ENCODE results near the gene UBA1. TPM values are rescaled to one million over a fixed set of nuclear protein-coding genes. Genes with fewer than 3 reads are reported as not detected.

UBA1 gene
- total and polyA plus RNA-seq, 2 of the 13 experiments (the other 11 are each of a cell fraction or from before 2014, with no cell fraction given), result 93.3 to 129 TPM

GRCh38 chrX:47218280-47218919 lies 24.8 kb downstream of the UBA1 start, which contains the start of gene CDK16 (continued):
- TF ChIP-seq FOXP4 (CRISPR knock-in tag; IDR thresholded peaks at IDR 0.05) (no peak), ZFY (CRISPR knock-in tag; IDR thresholded peaks at IDR 0.05) (peak; percentile 67), PCBP2 (optimal IDR thresholded peaks at IDR 0.05; ENCODE audit: low read depth, low read length, poor library complexity, severe bottlenecking) (no peak), ZNF136 (CRISPR knock-in tag; IDR thresholded peaks at IDR 0.05; ENCODE audit: low read depth) (no peak), FOXO4 (CRISPR knock-in tag; conservative IDR thresholded peaks at IDR 0.05) (no peak), MZF1 (CRISPR knock-in tag; IDR thresholded peaks at IDR 0.05; ENCODE audit: borderline replicate concordance) (no peak), PRDM4 (CRISPR knock-in tag; IDR thresholded peaks at IDR 0.05; ENCODE audit: borderline replicate concordance) (no peak), FOXK1 (CRISPR knock-in tag; IDR thresholded peaks at IDR 0.05; ENCODE audit: borderline replicate concordance, low read depth) (0 out of 2 replicates have a peak, but pooled peaks have one; percentile 24), IKZF5 (CRISPR knock-in tag; IDR thresholded peaks at IDR 0.05) (0 out of 2 replicates have a peak, but pooled peaks have one; percentile 16), PLSCR1 (CRISPR knock-in tag; IDR thresholded peaks at IDR 0.05; ENCODE audit: borderline replicate concordance) (no peak), ARNTL (CRISPR knock-in tag; IDR thresholded peaks at IDR 0.05) (no peak; the same call in 1 of the 2 replicates), ZBTB33 (CRISPR knock-in tag; IDR thresholded peaks at IDR 0.05) (no peak), HOXD1 (CRISPR knock-in tag; IDR thresholded peaks at IDR 0.05) (no peak), ZNF569 (CRISPR knock-in tag; IDR thresholded peaks at IDR 0.05; ENCODE audit: borderline replicate concordance) (no peak), EP300 (IDR thresholded peaks at IDR 0.05; ENCODE audit: low read depth in 2 of 2, low read length in 2 of 2) (no peak), EP300 (CRISPR knock-in tag; IDR thresholded peaks at IDR 0.05; ENCODE audit: borderline replicate concordance) (no peak), SMYD3 (CRISPR knock-in tag; IDR thresholded peaks at IDR 0.05) (no peak), SIX4 (CRISPR knock-in tag; IDR thresholded peaks at IDR 0.05) (no peak), TMF1 (CRISPR knock-in tag; IDR thresholded peaks at IDR 0.05; ENCODE audit: low read depth) (no peak)
